SU-DHL-6 (cell line): ENCODE results near the gene SDK2.

Source experiments
- H2AFZ ChIP-seq: fragments of 200-600 bp; sonication (generic); 2 replicates; pipeline ENCODE4 v1.6.1; 2014; ENCODE audit warnings: low read depth, mild to moderate bottlenecking, moderate library complexity, mixed read lengths, antibody characterized with exemption, low read length; ENCODE audit not compliant: severe bottlenecking
- H3F3A ChIP-seq: fragments of 200-600 bp; shearing (Covaris generic); 2 replicates; pipeline ENCODE4 v1.6.0; 2016; ENCODE audit warnings: antibody characterized with exemption, mild to moderate bottlenecking; ENCODE audit not compliant: insufficient read depth
- H3K27ac ChIP-seq: fragments of 200-600 bp; sonication (generic); 2 replicates; pipeline ENCODE4 v1.5.1; 2016; ENCODE audit warnings: low read depth, mild to moderate bottlenecking, low read length, moderate library complexity, mixed read lengths
- H3K27me3 ChIP-seq: fragments of 200-600 bp; sonication (generic), shearing (Covaris generic); 2 replicates; pipeline ENCODE4 v1.6.0; 2014; ENCODE audit warnings: mild to moderate bottlenecking, low read length
- H3K36me3 ChIP-seq: fragments of 200-600 bp; sonication (generic); 2 replicates; pipeline ENCODE4 v1.6.1; 2014; ENCODE audit warnings: mild to moderate bottlenecking, low read length, mixed read lengths
- H3K4me2 ChIP-seq: fragments of 300-600, 200-600 bp; shearing (Covaris generic), sonication (generic); 2 replicates; pipeline ENCODE4 v1.6.0; 2014; ENCODE audit warnings: low read length, low read depth, mild to moderate bottlenecking; ENCODE audit not compliant: poor library complexity, severe bottlenecking
- H3K4me3 ChIP-seq: fragments of 200-600 bp; sonication (generic); 2 replicates; pipeline ENCODE4 v1.5.1; 2014; ENCODE audit warnings: antibody characterized with exemption, low read length, mild to moderate bottlenecking, mixed read lengths; ENCODE audit not compliant: insufficient read depth, poor library complexity, severe bottlenecking
- H3K79me2 ChIP-seq: fragments of 200-600 bp; sonication (generic); 2 replicates; pipeline ENCODE4 v1.6.1; 2014; ENCODE audit warnings: mild to moderate bottlenecking, low read length, moderate library complexity; ENCODE audit not compliant: insufficient read depth
- H3K9ac ChIP-seq: fragments of 200-600 bp; sonication (generic); 2 replicates; pipeline ENCODE4 v1.7.0; 2014; ENCODE audit warnings: mild to moderate bottlenecking, low read length
- H3K9me2 ChIP-seq: fragments of 200-600 bp; sonication (generic); replicated peaks from 2 replicates; pipeline ENCODE4 v1.6.1; 2014; ENCODE audit warnings: low read length; ENCODE audit not compliant: insufficient read depth
- H3K9me3 ChIP-seq: fragments of 200-600 bp; sonication (generic); 2 replicates; pipeline ENCODE4 v1.6.1; 2014; ENCODE audit warnings: low read length, mixed read lengths; ENCODE audit not compliant: insufficient read depth
- H4K20me1 ChIP-seq: fragments of 200-600 bp; sonication (generic); 2 replicates; pipeline ENCODE4 v1.6.1; 2014; ENCODE audit warnings: low read depth, mild to moderate bottlenecking, antibody characterized with exemption, low read length, moderate library complexity, mixed read lengths
- CTCF ChIP-seq: fragments of 200-600 bp; sonication (generic); IDR thresholded peaks from one replicate; pipeline ENCODE4 v1.5.1; 2017; ENCODE audit warnings: antibody characterized with exemption, mild to moderate bottlenecking, low read length, moderate library complexity; ENCODE audit not compliant: insufficient read depth, poor library complexity, severe bottlenecking
- EZH2phosphoT487 ChIP-seq: fragments of 200-600 bp; sonication (generic), shearing (Covaris generic); conservative IDR thresholded peaks from 2 replicates; pipeline ENCODE4 v1.6.1; 2018; ENCODE audit warnings: mild to moderate bottlenecking, antibody characterized with exemption, low read length, moderate library complexity, mixed read lengths

Gene SDK2

GRCh38 chr17:73569762-73570319, 74.4 kb downstream of the SDK2 start:
- Histone ChIP-seq H3K4me3 (no peak overlapping the region), H3K9ac (no peak overlapping the region), H3K9me2 (no peaks in the 10 kb centered on the region), H3K27ac (no peak overlapping the region), H2AFZ (no peak overlapping the region), H3F3A (no peaks in the 10 kb centered on the region), H3K4me2 (no peak overlapping the region), H3K9me3 (no peaks in the 10 kb centered on the region), H3K27me3 (no peaks in the 10 kb centered on the region), H3K36me3 (no peaks in the 10 kb centered on the region), H4K20me1 (no peaks in the 10 kb centered on the region), H3K79me2 (no peaks in the 10 kb centered on the region)
- TF ChIP-seq CTCF (no peak), EZH2phosphoT487 (no peak)

GRCh38 chr17:73568934-73569333, 75.3 kb downstream of the SDK2 start:
- Histone ChIP-seq H2AFZ (no peak overlapping the region), H3K27ac (no peak overlapping the region), H3K4me3 (no peak overlapping the region), H4K20me1 (no peaks in the 10 kb centered on the region), H3K9me3 (no peaks in the 10 kb centered on the region), H3K9ac (no peak overlapping the region), H3K9me2 (no peaks in the 10 kb centered on the region), H3K27me3 (no peaks in the 10 kb centered on the region), H3K36me3 (no peaks in the 10 kb centered on the region), H3F3A (no peaks in the 10 kb centered on the region), H3K79me2 (no peaks in the 10 kb centered on the region), H3K4me2 (no peak overlapping the region)
- no peak for TF ChIP-seq EZH2phosphoT487
- TF ChIP-seq CTCF, result no peak

- Histone ChIP-seq H2AFZ (no peak overlapping the region), H3K36me3 (no peaks in the 10 kb centered on the region), H3K27me3 (no peaks in the 10 kb centered on the region), H3K4me2 (no peak overlapping the region), H3K4me3 (no peak overlapping the region), H3K9ac (no peak overlapping the region), H3K9me2 (no peaks in the 10 kb centered on the region), H4K20me1 (no peaks in the 10 kb centered on the region), H3K27ac (no peak overlapping the region), H3K79me2 (no peaks in the 10 kb centered on the region), H3F3A (no peaks in the 10 kb centered on the region), H3K9me3 (no peaks in the 10 kb centered on the region)
- TF ChIP-seq EZH2phosphoT487, result no peak
- TF ChIP-seq CTCF, result no peak
Measured at GRCh38 chr17:73566905-73567782, 77.1 kb downstream of the SDK2 start.
